Stimulated activated CD8-positive, alpha-beta memory T cell treated with anti-CD3 and anti-CD28 coated beads, Interleukin-4, amount 100 ng/mL, for 1 hour (primary cell): ENCODE measurements around the gene BTBD8.

ENCODE experiments used
- DNase-seq, 2 donors: peaks; one replicate each; pipeline ENCODE4 v3.0.0-alpha.2; 2020; ENCODE audit warnings: low read depth in 2 of 2, low spot score in 1 of 2

The BTBD8 gene

DNA sequence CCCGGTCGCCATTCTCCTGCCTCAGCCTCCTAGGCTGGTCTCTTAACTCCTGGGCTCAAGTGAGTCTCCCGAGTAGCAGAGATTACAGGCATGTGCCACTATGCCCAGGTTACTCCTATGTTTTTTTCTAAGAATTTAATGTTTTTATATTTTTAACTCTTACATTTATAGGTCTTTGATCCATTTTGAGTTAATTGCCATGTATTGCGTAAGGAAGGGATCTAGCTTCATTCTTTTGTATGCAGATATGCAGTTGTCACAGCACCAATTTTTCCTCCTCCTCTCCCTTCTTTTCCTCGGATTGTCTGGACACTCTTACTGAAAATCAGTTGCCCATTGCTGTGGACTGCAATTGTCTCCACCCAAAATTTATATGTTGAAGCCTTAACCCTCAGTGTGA, 11.5 kb downstream of the BTBD8 start:
- DNase-seq: no peak

DNA sequence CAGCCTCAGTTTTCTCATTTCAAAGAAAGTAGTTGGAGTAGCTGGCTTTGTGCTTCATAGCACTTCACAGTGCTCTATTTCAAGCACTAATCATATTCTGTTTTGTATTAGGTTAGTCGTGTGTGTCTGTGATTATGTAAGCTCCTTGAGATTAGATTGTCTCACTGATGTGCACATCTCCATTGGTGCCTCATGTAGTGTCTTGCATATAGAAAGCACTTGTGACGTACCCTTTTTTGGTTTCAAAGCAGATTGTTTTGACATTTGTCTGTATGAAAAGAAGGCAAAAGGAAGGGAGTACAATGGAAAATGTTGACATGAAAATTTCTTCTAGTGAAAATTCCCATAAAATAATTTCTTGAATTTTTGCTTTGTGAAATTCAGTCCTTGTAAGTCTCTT, 13.9 kb downstream of the BTBD8 start:
- DNase-seq: no peak

DNA sequence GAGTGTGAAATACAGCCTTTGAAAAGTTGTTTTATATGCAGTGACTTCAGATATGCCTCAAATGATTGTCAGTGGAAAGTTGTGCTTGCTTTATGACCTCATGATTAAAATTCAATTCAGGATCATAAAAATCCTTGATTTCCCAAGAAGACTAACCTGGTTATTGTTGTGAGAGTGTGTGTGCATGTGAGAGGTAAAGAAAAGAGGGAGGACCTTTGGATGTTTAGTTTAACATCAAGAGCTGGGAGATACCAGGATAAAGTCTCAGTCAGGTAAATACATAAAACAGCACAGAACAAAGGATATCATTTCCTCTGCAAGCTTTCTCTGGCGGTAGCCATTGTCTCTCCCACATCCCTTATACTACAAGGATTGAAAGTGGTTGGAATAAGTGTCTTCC, 14.4 kb downstream of the BTBD8 start:
- DNase-seq: no peak

DNA sequence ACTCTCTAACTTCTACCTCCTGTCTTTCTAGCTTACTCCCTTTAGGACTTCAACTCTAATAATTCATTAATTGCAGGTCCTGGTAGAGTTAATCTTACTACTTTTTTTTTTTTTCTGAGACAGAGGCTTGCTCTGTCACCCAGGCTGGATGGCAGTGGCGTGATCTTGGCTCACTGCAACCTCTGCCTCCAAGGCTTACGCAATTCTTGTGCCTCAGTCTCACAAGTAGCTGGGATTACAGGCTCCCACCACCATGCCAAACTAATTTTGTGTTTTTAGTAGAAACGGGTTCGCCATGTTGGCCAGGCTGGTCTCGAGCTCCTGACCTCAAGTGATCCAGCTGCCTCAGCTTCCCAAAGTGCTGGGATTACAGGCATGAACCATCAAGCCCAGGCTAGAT, 15.7 kb downstream of the BTBD8 start:
- no peak for DNase-seq

DNA sequence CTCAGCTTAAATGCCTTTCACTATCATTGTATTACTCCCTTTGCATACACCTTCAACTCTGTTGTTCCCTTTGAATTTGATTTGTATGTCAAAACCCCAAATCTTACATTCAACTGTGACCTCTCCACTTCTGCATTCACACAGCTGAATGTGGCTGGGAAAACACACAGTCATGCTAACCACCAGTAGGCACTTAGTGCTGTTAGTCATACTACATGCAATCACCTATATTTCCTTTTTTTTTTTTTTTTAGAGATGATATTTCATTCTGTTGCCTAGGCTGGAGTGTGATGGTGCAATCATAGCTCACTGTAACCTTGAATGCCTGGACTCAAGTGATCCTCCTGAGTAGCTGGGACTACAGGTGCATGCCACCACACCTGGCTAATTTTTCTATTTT, 16.2 kb downstream of the BTBD8 start:
- DNase-seq: no peak

DNA sequence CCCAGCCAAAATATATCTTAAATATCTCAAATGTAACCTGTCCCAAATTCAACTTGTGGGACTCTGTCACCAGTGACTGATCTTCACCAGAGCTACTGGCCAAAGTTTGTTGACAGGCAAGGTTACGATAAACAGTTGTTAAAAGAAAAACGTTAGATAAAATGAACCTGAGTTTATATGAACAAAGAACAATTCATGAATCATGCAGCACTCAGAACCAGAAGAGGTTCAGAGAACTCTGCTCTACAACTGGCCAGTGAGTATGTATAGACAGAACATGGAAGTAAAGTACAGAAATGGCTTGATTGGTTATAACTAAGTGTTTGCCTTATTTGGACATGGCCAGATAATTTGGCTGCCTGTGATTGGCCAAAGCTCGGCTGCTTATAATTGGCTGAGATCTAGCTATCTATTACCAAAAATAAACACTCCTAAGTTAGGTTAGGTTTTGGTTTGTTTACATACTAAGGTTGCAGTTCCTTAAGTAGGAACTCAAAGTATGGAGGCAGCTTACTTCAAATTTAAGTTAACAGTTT, 25.5 kb downstream of the BTBD8 start:
- no peak for DNase-seq

DNA sequence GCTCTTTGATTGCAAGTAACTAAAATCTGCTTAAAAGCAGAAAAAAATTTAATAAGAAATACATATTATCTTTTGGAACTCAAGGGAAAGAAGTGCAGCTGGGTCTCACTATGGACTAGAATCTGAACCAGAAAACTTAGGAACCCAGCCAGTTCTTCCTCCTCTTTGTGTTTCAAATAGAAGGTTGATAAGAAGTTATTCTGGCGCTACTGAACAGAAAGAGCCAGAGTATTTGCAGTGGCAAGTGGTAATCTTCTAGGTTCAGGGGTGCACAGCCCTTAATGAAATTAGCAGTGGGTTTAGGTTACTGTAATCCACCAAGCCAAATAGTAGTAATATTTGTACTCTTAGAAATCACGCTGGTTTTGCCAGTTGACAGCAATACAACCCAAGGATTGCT, 28.5 kb downstream of the BTBD8 start:
- no peak for DNase-seq

DNA sequence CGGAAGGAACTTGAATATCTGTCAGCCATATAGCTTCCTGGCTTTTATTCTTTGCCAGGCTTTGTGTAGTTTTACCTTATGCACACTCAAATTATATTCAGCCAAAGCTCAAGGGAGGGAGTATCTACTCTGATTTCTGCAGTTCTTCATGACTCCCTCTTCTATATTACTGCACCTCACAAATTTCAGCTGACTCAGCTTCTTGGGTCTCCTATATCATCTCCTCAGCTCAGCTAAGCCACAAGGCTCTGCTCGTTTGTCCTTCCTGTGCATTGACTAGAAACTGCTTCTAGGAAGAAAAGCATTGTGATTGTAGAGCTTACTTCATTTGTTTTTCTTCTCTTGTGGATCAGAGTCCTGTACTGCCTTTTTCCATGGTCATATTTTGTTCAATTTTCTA, 37.4 kb downstream of the BTBD8 start:
- no peak for DNase-seq

DNA sequence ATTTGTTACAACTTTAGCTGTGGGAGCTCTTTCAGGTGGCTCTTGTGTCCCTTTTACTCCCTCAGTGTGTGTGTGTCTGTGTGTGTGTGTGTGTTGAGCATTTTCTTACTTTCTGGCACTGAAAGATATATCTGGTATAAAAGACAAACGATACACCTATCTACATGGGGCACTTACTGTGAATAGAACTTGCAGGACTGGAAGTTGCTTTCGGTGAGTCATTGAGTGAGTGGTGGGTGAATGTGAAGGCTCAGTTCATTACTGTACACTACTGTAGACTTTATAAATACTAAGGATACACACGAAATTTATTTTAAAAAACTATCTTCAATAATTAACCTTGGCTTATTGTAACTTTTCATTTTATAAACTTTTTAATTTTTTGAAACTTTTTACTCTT, 38.7 kb downstream of the BTBD8 start:
- DNase-seq: no peak

DNA sequence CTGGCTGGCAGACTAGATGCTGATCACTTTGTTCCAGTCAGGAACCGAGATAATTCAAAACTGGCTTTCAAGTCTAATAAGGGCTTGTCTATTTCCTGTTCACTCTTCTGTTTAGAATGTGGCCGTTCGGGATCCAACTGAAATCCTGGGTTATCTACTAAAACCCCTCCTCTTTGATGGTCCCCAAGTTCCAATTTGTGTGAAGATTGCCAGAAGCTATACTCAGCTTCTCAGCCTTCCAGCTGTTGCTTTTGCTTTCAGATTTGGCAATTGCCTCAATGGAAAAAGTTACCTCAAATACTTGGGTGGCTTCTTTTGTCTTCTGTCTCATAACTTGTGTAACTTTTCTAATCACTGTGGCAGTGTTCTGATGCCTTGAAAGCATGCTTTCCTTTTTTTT, 43.7 kb downstream of the BTBD8 start:
- no peak for DNase-seq

DNA sequence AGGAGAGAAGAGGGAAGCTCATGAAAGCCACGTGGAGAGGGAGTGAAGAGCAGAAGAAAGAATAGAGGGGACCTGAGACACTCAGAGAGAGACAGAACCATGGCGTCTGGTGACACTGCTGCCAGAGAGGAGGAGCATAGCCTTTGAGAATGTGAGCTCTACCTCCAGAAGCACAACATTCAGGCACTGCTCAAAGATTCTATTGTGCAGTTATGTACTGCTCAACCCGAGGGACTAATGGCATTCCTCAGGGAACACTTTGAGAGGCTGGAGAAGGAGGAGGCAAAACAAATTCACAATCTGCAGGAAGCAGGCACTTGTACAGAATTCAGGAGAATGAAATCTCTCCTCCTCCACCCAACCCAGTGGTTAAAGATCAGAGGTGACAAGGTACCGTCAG, 45.1 kb downstream of the BTBD8 start:
- DNase-seq: no peak

DNA sequence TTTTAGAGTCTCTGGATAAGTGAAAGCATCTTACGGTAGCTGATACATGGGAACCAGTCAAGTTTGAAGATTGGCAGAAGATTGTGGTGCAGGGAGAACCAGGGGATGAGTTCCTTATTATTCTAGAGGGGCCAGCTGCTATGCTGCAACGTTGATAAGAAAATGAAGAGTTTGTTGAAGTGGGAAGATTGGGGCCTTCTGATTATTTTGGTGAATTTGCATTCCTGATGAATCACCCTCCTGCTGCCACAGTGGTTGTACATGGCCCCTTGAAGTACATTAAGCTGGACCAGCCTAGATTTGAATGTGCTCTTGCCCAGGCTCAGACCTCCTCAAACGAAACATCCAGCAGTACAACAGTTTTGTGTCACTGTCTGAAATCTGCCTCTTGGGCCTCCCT, 45.9 kb downstream of the BTBD8 start:
- DNase-seq: no peak

DNA sequence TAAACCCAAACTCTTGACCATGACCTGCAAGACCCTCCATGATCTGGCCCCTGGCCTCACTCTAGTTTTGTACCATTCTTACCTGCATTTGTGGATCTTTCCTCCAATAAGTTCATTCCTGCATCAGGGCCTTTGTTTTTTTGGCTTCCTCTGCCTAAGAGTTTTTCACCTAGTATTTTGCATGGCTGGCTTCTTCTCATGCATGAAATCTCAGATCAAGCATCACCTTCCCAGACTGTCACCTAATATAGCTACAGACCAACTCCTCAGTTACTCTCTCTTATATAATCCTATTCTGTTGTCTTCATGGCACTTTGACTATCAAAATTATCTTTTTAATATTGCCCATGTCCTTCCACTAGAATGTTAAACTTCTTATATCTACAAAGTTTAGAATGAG, 54.2 kb downstream of the BTBD8 start:
- no peak for DNase-seq

DNA sequence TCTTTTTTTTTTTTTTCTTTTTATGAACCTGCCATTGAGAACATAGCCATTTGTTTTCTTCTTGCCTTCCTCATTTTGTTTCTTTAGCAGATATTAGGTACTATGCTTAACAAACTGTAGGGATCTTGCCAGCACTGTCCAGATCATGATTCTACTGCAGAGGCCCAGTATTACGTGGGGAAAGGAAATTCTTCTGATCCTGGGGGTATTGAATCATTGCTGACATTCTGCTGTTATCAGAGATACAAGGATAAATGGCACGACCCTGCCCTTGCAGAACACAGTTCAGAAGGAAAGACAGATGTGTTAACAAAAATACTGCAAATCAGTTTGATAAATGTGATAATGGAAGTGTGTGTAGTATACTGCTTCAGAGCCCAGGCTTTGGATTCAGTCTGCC, 56.2 kb downstream of the BTBD8 start:
- DNase-seq: no peak

DNA sequence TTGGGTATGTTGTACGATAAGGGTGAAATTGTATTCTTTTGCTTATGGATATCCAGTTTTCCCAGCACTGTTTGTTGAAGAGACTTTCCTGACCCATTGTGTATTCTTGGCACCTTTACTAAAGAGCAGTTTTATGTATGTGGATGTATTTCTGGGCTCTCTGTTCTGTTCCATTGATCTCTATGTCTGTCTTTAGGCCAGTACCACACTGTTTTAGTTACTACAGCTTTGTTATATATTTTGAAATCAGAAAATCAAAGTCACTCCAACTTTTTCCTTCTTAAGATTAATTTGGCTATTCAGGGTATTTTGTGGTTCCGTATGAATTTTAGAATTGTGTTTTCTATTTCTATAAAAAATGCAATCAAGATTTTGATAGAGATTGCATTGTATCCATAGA, 74.8 kb downstream of the BTBD8 start:
- DNase-seq: no peak

DNA sequence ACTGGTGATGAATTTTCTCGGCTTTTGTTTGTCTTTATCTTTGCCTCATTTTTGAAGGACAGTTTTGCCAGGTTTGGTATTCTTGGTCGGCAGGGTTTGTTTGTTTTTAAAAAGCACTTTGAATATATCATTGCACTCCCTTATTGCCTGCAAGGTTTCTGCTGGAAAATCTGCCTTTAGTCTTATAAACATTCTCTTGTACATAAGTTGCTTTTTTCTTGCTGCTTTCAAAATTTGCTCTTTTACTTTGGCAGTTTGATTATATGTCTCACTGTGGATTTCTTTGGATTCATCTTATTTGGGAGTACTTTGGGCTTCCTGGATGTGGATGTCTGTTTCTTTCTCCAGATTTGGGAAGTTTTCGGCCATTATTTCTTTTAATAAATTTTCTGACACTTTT, 79.4 kb downstream of the BTBD8 start:
- no peak for DNase-seq

DNA sequence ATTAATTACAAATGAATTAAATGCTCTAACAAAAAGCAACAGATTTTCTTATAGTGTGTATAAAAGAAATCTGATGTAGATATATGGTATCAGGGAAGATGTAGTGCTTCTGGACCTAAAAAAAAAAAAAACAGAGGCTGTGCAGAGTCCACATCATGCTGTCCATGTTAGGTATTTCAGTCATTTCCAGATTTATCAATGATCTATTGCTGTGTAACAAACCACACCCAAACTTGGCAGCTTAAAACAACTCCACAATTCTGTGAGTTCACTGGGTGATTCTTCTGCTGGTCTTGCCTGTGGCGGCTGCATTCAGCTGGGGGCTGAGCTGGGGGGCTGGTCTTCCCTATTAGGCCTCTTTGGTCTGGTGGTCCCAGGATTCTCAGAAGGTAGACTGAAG, 85.2 kb downstream of the BTBD8 start:
- no peak for DNase-seq

DNA sequence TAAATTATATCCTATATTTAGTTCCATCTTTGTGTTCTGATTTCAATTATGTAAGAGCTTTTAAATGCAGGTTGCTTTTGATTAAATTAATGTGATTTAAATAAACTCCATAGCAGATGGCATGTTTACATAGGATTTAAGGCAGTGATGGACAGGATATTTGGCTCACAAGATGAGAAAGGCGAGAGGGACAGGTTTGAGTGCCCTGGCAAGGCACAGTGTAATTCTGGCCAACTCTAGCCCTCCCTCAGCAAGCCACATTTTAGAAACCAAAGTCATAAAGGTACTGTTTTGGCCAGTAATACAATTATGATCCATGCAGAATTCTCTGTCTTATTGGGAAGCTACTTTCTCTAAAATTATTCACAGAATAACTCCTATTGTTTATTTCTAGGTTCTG, 87.0 kb downstream of the BTBD8 start:
- no peak for DNase-seq

DNA sequence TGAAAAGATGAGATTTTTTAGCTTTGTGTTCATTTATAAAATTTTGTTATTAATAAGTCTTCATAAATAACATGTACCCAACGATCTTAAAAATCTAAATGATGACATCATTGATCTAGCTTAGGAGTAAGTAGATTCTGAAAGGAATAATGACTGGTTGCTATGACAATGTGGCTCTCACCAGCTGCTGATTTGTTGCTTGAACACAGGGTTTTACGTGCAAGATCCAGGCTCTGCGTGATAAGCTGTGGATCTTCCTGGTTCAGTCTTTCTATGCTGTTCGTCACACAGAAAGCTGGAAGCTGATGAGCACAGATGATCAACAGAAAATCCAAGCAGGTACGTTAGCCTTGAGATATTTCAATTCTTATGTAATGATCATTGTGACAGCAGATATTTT, 88.5 kb downstream of the BTBD8 start:
- DNase-seq: no peak

DNA sequence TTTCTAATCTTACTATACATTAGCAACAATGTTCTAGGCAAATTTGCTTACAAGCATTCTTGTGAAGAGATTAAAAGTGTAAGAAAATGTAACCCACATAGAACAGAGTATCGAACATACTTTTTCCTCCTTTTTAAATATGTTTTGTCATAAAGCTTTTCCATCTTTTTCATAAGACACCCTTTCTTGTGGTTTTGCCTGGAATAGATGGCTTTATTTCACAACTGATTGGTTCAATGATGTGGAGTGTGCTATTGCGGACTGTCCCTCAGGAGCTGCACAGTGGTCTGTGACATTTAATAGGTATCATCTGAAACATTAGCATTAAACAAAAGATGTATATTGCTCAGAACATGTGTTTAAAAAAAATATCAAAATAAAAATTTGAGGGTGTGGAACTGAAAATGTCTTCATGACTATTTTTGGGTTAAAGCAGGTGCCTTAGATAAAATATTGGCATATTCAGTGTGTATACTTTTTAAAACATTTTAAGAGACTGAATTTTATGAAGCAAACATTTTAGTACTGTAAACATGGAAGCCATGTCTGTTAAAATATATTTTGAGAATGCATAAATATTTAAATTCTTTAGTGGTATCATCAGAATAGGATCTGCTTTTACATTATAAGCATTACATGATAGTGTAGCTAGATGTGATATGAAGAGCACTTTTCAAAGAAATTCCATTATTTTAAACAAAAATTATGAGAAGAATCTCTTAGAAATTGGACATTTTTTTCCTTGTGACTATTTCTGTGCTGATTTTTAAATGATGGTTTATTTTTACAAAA, 89.3 kb downstream of the BTBD8 start:
- no peak for DNase-seq

DNA sequence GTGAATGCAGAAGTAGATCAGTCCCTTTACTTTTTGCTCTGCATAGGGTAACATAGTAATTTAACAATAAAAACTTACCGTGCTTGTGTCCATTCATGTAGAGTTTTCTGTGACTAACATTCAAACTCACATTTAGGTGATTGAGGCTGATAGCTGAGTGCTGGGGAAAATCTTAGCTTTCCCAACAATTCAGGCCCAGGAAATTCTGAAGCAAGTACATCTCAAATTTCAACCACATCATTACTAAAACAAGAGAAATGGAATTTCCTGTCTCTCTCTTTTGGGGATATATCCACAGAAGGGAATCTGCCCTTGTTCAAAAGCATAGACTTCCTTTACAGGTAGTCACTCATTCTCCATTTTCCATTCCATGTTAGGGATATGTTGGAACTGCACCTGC, 104.5 kb downstream of the BTBD8 start:
- no peak for DNase-seq

DNA sequence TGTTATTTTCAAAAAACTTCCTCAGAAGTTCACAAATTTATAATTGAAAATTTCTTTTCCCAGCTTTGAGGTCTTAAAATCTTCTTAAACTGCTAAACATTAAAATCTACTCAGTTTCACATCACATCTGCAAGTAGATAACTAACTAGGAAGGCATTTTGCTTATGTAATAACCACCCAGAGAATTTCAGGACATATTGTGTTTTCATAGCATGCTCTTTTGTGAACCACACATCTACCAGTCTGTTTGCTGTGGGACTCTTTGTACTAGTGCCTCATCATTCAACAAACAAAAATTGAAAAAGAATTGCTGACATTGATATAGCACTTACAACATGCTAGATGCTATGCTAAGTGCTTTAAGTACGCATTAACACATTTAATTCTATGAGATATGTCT, 105.9 kb downstream of the BTBD8 start:
- no peak for DNase-seq
